ENCODE results near the gene LCOR. TPM values are rescaled to one million over a fixed set of nuclear protein-coding genes. Genes with fewer than 3 reads are reported as not detected.

LCOR gene
- total RNA-seq, 1 experiment from 2014 or later, result 42.1 TPM

GRCh38 chr10:96831200-96831866 lies 765 bp upstream of the LCOR start:
- peaks cover 8% of the 10 kb centered on the region; the same call in 1 of the 2 replicates for H3K27me3 Mint-ChIP-seq (ENCODE audit: low read depth)
- Histone ChIP-seq H3K9ac (ENCODE audit: extremely low read depth, insufficient read length, low read length) (peak overlapping the region; percentile 61), H3K4me2 (ENCODE audit: insufficient read depth, insufficient read length, low read length) (peak overlapping the region; percentile 62), H2AFZ (ENCODE audit: low read length) (no peak overlapping the region), H4K20me1 (ENCODE audit: control insufficient read depth, insufficient read depth, insufficient read length) (no peaks in the 10 kb centered on the region), H2BK12ac (ENCODE audit: insufficient read length, low read depth, low read length) (no peak overlapping the region), H3K14ac (ENCODE audit: insufficient read depth, low read length) (no peak overlapping the region), H4K5ac (ENCODE audit: insufficient read length, low read depth, low read length) (no peak overlapping the region), H3K23ac (ENCODE audit: insufficient read length, low read depth, low read length) (no peak overlapping the region), H4K8ac (replicated peaks; ENCODE audit: insufficient read length, low read depth, low read length) (no peak overlapping the region), H2AK5ac (ENCODE audit: insufficient read length, low read length) (no peak overlapping the region), H3K18ac (ENCODE audit: insufficient read length, low read depth, low read length) (no peak overlapping the region), H3K56ac (ENCODE audit: insufficient read length, low read depth, low read length) (no peak overlapping the region), H3K4me1 (ENCODE audit: insufficient read depth, low read length) (no peaks in the 10 kb centered on the region; the same call in 1 of the 2 replicates), H3T11ph (ENCODE audit: low read length) (no peak overlapping the region), H2BK5ac (ENCODE audit: insufficient read length, low read length) (no peak overlapping the region), H3K27me3 (ENCODE audit: insufficient read depth, low read length) (no peaks in the 10 kb centered on the region), H2BK120ac (ENCODE audit: low read depth, low read length, poor library complexity, severe bottlenecking) (no peak overlapping the region), H3K4ac (ENCODE audit: low read depth, low read length) (no peak overlapping the region), H3K9me3 (ENCODE audit: control insufficient read depth, low read depth, low read length) (no peaks in the 10 kb centered on the region), H3K79me1 (ENCODE audit: insufficient read depth, low read depth, low read length, poor library complexity, severe bottlenecking) (no peaks in the 10 kb centered on the region), H2BK20ac (ENCODE audit: low read depth, low read length, poor library complexity, severe bottlenecking) (no peak overlapping the region), H3K79me2 (ENCODE audit: insufficient read depth, low read length) (peaks cover 11% of the 10 kb centered on the region; the same call in 1 of the 2 replicates), H3K23me2 (ENCODE audit: insufficient read length, low read depth, low read length, poor library complexity, severe bottlenecking) (peaks cover 3% of the 10 kb centered on the region), H4K91ac (ENCODE audit: insufficient read length, low read depth, low read length) (no peak overlapping the region), H2BK15ac (ENCODE audit: low read depth, low read length) (no peak overlapping the region), H3K27ac (ENCODE audit: insufficient read length, low read depth, low read length) (peak overlapping the region; percentile 41)
- peaks cover 33 to 41% of the 10 kb centered on the region in 2 experiments for H3K4me1 Mint-ChIP-seq
- peaks cover 2 to 13% (median 3%) of the 10 kb centered on the region in 3 experiments; a peak in 6 of 7 replicates for H3K36me3 Mint-ChIP-seq (ENCODE audit: insufficient read depth in 1 of 3, low read depth in 3 of 3)
- no peaks in the 10 kb centered on the region for H3K9me3 Mint-ChIP-seq
- TF ChIP-seq CTCF (conservative IDR thresholded peaks at IDR 0.05), result no peak
- H3K27ac Mint-ChIP-seq, result peak overlapping the region; percentile 95 to 96 (median 96); a peak in 6 of 7 replicates
- peak overlapping the region; percentile 78 to 90 for H3K4me3 Mint-ChIP-seq
- no peak for DNase-seq
- no CpG with 5 or more reads among the region's 14 CpGs for WGBS (ENCODE audit: extremely low coverage, insufficient read length, low lambda C conversion rate)

Data from H9 (cell line).